ENCODE results near the gene CMC4.

GRCh38 chrX:155070663-155070974, 317 bp downstream of the CMC4 start:
- TF ChIP-seq CTCF (IDR thresholded peaks at IDR 0.05): no peak
- no peak for TF ChIP-seq POLR2A (IDR thresholded peaks at IDR 0.05)
